HepG2 (cell line): ENCODE data around the gene SETD1B. TPM values are rescaled to one million over a fixed set of nuclear protein-coding genes. Genes with fewer than 3 reads are reported as not detected.
A peak's percentile ranks its signal among the peaks of the same experiment; 100 is the strongest.

Experiments used
- ATAC-seq: fragments of 200-7000 bp; cut with Tn5 transposase; 3 replicates; pipeline ENCODE4 v1.9.1; 2020; ENCODE audit warnings: mild to moderate bottlenecking, moderate library complexity
- BruUV-seq: library from RNA; stranded (reverse); fragments of 400-500 nt; replicated peaks from 2 replicates; lab custom pipeline; 2021; lab: Mats Ljungman, UMichigan
- CTCF ChIA-PET: fragments of 300-600 bp; formaldehyde crosslinking; extraction: SDS; loops from one replicate; lab custom pipeline; 2021; ENCODE audit warnings: low total read pairs, inconsistent platforms, low intra/inter-chr PET ratio; lab: Yijun Ruan, JAX
- POLR2A ChIA-PET: fragments of 350-600 bp; sonication (Branson Sonifier 250); formaldehyde crosslinking; loops from one replicate; lab custom pipeline; 2020; ENCODE audit warnings: antibody characterized with exemption, inconsistent platforms; lab: Yijun Ruan, JAX
- DNase-seq: peaks from one replicate; pipeline ENCODE4 v3.0.0-alpha.2; 2015; ENCODE audit warnings: low spot score
- FAIRE-seq: peaks from 3 replicates; lab custom pipeline; 2011; peaks lifted over from hg19 to GRCh38; lab: Jason Lieb, UNC
- H2AFZ ChIP-seq: one replicate; pipeline ENCODE4 v1.6.1; 2011; ENCODE audit warnings: low read length, inconsistent platforms
- H3K27ac ChIP-seq: fragments of 300-600 bp; 3 replicates; pipeline ENCODE4 v1.8.0; 2011; ENCODE audit warnings: mixed run types, mild to moderate bottlenecking, mixed read lengths, low read length, inconsistent platforms; ENCODE audit not compliant: insufficient read depth; ENCODE audit errors: extremely low read length
- H3K27me3 ChIP-seq, 2 experiments: fragments of 200-600 bp in 1 of 2; 2 replicates in 1 of 2; 3 replicates in 1 of 2; pipeline versions ENCODE4 v1.6.0 to v1.8.0; 2011; ENCODE audit warnings: low read length in 2 of 2, mild to moderate bottlenecking in 2 of 2, moderate library complexity in 2 of 2, inconsistent platforms in 1 of 2; ENCODE audit not compliant: insufficient read depth in 2 of 2, control insufficient read depth in 1 of 2
- H3K36me3 ChIP-seq, 2 experiments: fragments of 200-600 bp in 1 of 2; replicated peaks in 1 of 2; 2 replicates in 1 of 2; 3 replicates in 1 of 2; pipeline versions ENCODE4 v1.5.1 to v1.8.0; 2011; ENCODE audit warnings: low read length in 2 of 2, inconsistent platforms in 1 of 2; ENCODE audit not compliant: insufficient read depth in 2 of 2, control insufficient read depth in 1 of 2
- H3K4me1 ChIP-seq: 2 replicates; pipeline ENCODE4 v1.5.1; 2012; ENCODE audit warnings: low read length, inconsistent platforms; ENCODE audit not compliant: insufficient read depth
- H3K4me2 ChIP-seq: 2 replicates; pipeline ENCODE4 v1.6.0; 2011; ENCODE audit warnings: low read depth, low read length, inconsistent platforms
- H3K4me3 ChIP-seq, 3 experiments: fragments of 200-600 bp in 1 of 3; sonication (generic), shearing (Covaris generic) in 1 of 3; replicated peaks in 1 of 3; 2 replicates each; pipeline ENCODE4 v1.5.1; 2011 to 2016; ENCODE audit warnings: low read length in 3 of 3, inconsistent platforms in 2 of 3, low read depth in 2 of 3, mild to moderate bottlenecking in 2 of 3, control low read depth in 1 of 3, mixed read lengths in 1 of 3; ENCODE audit not compliant: insufficient read depth in 1 of 3
- H3K79me2 ChIP-seq: one replicate; pipeline ENCODE4 v1.6.1; 2011; ENCODE audit warnings: low read length, inconsistent platforms; ENCODE audit not compliant: insufficient read depth
- H3K9ac ChIP-seq: 2 replicates; pipeline ENCODE4 v1.6.0; 2011; ENCODE audit warnings: mild to moderate bottlenecking, low read depth, low read length, inconsistent platforms; ENCODE audit not compliant: insufficient read depth
- H3K9me3 ChIP-seq: 2 replicates; pipeline ENCODE4 v1.5.1; 2012; ENCODE audit warnings: mild to moderate bottlenecking, low read length
- H4K20me1 ChIP-seq: 2 replicates; pipeline ENCODE4 v1.6.0; 2011; ENCODE audit warnings: inconsistent platforms, mild to moderate bottlenecking, low read length, moderate library complexity; ENCODE audit not compliant: insufficient read depth
- CBFB ChIP-seq: sonication (generic); formaldehyde crosslinking; IDR thresholded peaks from 2 replicates; pipeline ENCODE4 v1.4.0; 2020; ENCODE audit warnings: missing genetic modification reagents
- FOXA3 ChIP-seq: IDR thresholded peaks from 2 replicates; pipeline ENCODE4 v1.6.1; 2016; ENCODE audit warnings: missing genetic modification reagents, missing compliant biosample characterization
- GFI1 ChIP-seq: sonication (generic); formaldehyde crosslinking; IDR thresholded peaks from 2 replicates; pipeline ENCODE4 v1.5.0; 2020; ENCODE audit warnings: missing genetic modification reagents, mild to moderate bottlenecking, borderline replicate concordance
- HMGA1 ChIP-seq: sonication (generic); formaldehyde crosslinking; conservative IDR thresholded peaks from 2 replicates; pipeline ENCODE4 v1.4.0; 2020; ENCODE audit warnings: missing genetic modification reagents
- KAT8 ChIP-seq: IDR thresholded peaks from 2 replicates; pipeline ENCODE4 v1.6.1; 2016; ENCODE audit warnings: missing genetic modification reagents, missing compliant biosample characterization
- PRDM10 ChIP-seq: sonication (generic); formaldehyde crosslinking; IDR thresholded peaks from 2 replicates; pipeline ENCODE4 v1.4.0; 2020; ENCODE audit warnings: low read depth, missing genetic modification reagents
- STAT5B ChIP-seq: sonication (generic); formaldehyde crosslinking; IDR thresholded peaks from 2 replicates; pipeline ENCODE4 v1.4.0; 2020; ENCODE audit warnings: missing genetic modification reagents
- ZNF430 ChIP-seq: sonication (generic); formaldehyde crosslinking; IDR thresholded peaks from 2 replicates; pipeline ENCODE4 v1.9.0; 2021; ENCODE audit warnings: mild to moderate bottlenecking, missing genetic modification reagents
- WGBS: methylation state at CpG from one replicate; pipeline ENCODE4 v1.1.6; 2017; ENCODE audit warnings: low lambda C conversion rate; 5-methylcytosine and 5-hydroxymethylcytosine counted together
- in situ Hi-C: cut with HindIII; loops from 2 replicates; pipeline ENCODE4 v1.10.0; 2017; ENCODE audit warnings: low pct_unique_long_range_greater_than_20kb; ENCODE audit not compliant: extremely low pct_ligation_motif_present
- intact Hi-C: fragments of 100-400 bp; cut with micrococcal nuclease; formaldehyde crosslinking; loops from one replicate; pipeline ENCODE4 v1.10.0; 2022; ENCODE audit not compliant: unreplicated experiment
- polyA plus RNA-seq, 8 experiments: library from polyadenylated mRNA; depleted of rRNA in 3 of 8; stranded (reverse) in 7 of 8; unstranded in 1 of 8; fragments of >200 nt; fragmentation: Illumina TruSeq in 4 of 8; extraction: Trizol in 4 of 8; gene quantifications; 2 replicates each; pipeline versions ENCODE4 v1.2.1 to v1.2.3, GENCODE V29; 2011 to 2016; ENCODE audit warnings: low read depth in 4 of 8, missing spikeins in 1 of 8, mixed read lengths in 1 of 8; ENCODE audit not compliant: insufficient read depth in 1 of 8
- total RNA-seq, 5 experiments: library from RNA; depleted of rRNA; stranded (reverse); fragments of >200 nt; fragmentation: Illumina TruSeq; extraction: Trizol; gene quantifications; 2 replicates each; pipeline ENCODE4 v1.2.3, GENCODE V29; 2016; ENCODE audit warnings: low read depth in 1 of 5
- TF ChIP-seq, protein P1 (sequence below): sonication (generic); formaldehyde crosslinking; IDR thresholded peaks from 2 replicates; pipeline ENCODE4 v1.4.0; 2020; ENCODE audit warnings: missing genetic modification reagents, borderline replicate concordance

Gene SETD1B
- total and polyA plus RNA-seq, 2 of the 13 experiments (the other 11 are each of a cell fraction or from before 2014, with no cell fraction given) = 1.1 to 1.4 TPM

- TF ChIP-seq KAT8 (no peak), ZNF430 (CRISPR knock-in tag) (no peak), GFI1 (CRISPR knock-in tag) (no peak), HMGA1 (no peak), STAT5B (CRISPR knock-in tag) (no peak), PRDM10 (CRISPR knock-in tag) (no peak), FOXA3 (CRISPR knock-in tag) (no peak), CBFB (no peak)
- TF ChIP-seq, protein P1, sequence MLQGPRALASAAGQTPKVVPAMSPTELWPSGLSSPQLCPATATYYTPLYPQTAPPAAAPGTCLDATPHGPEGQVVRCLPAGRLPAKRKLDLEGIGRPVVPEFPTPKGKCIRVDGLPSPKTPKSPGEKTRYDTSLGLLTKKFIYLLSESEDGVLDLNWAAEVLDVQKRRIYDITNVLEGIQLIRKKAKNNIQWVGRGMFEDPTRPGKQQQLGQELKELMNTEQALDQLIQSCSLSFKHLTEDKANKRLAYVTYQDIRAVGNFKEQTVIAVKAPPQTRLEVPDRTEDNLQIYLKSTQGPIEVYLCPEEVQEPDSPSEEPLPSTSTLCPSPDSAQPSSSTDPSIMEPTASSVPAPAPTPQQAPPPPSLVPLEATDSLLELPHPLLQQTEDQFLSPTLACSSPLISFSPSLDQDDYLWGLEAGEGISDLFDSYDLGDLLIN (CRISPR knock-in tag) = no peak
- no peak overlapping the region for H3K27ac ChIP-seq
- POLR2A ChIA-PET = no interaction called here
- WGBS = 96% methylated on average over 6 of the region's 7 CpGs
- H3K9me3 ChIP-seq = no peaks in the 10 kb centered on the region
- no peak overlapping the region for H3K9ac ChIP-seq
- intact Hi-C loops (no loop called here), in situ Hi-C loops (no loop called here)
- FAIRE-seq (no peak), ATAC-seq (peak; percentile 11; the same call in 2 of the 3 replicates), DNase-seq (no peak)
- no peak overlapping the region for H3K4me3 ChIP-seq
- no peaks in the 10 kb centered on the region for H3K4me1 ChIP-seq
- no peaks in the 10 kb centered on the region for H3K79me2 ChIP-seq
- no peak overlapping the region for H2AFZ ChIP-seq
- no TSS peak for BruUV-seq
- no peaks in the 10 kb centered on the region for H3K27me3 ChIP-seq
- no peak overlapping the region for H3K4me2 ChIP-seq
- CTCF ChIA-PET = no interaction called here
- H4K20me1 ChIP-seq = no peaks in the 10 kb centered on the region
- peaks cover 19 to 38% of the 10 kb centered on the region in 2 experiments; a peak in 4 of 5 replicates for H3K36me3 ChIP-seq
Observed at GRCh38 chr12:121829250-121829918, 25.6 kb downstream of the SETD1B start.
